ENCODE data around the gene CTRB1.
"Not testable (repeated sequence)": the region's sequence is repeated elsewhere in the genome, so short reads cannot be mapped to it uniquely, and the experiment has no call there.

- TF ChIP-seq, protein P1, sequence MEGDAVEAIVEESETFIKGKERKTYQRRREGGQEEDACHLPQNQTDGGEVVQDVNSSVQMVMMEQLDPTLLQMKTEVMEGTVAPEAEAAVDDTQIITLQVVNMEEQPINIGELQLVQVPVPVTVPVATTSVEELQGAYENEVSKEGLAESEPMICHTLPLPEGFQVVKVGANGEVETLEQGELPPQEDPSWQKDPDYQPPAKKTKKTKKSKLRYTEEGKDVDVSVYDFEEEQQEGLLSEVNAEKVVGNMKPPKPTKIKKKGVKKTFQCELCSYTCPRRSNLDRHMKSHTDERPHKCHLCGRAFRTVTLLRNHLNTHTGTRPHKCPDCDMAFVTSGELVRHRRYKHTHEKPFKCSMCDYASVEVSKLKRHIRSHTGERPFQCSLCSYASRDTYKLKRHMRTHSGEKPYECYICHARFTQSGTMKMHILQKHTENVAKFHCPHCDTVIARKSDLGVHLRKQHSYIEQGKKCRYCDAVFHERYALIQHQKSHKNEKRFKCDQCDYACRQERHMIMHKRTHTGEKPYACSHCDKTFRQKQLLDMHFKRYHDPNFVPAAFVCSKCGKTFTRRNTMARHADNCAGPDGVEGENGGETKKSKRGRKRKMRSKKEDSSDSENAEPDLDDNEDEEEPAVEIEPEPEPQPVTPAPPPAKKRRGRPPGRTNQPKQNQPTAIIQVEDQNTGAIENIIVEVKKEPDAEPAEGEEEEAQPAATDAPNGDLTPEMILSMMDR (IDR thresholded peaks at IDR 0.05; ENCODE audit: low read depth, low read length) = not testable (repeated sequence)
- TF ChIP-seq EZH2phosphoT487 (IDR thresholded peaks at IDR 0.05; ENCODE audit: low read depth) = not testable (repeated sequence)
Observed at GRCh38 chr16:75209514-75209913, 9.3 kb upstream of the CTRB1 start.
